Fibroblast of mammary gland (primary cell): Measurements from ENCODE around the gene CACNA1H.

Source experiments
- DNase-seq: peaks from one replicate; pipeline ENCODE4 v3.0.0-alpha.2; 2010; ENCODE audit warnings: low read depth
- H3K4me3 ChIP-seq: 2 replicates; pipeline ENCODE4 v1.5.1; 2011; ENCODE audit warnings: low read depth, mild to moderate bottlenecking, low read length, moderate library complexity; ENCODE audit not compliant: control insufficient read depth
- TF ChIP-seq, protein P1 (sequence below): conservative IDR thresholded peaks from 2 replicates; pipeline ENCODE4 v1.5.1; 2011; ENCODE audit warnings: low read depth, low read length, inconsistent platforms; ENCODE audit not compliant: control insufficient read depth, insufficient read depth

Gene CACNA1H

GRCh38 chr16:1159973-1160772 is 7.3 kb downstream of the CACNA1H start:
- TF ChIP-seq, protein P1, sequence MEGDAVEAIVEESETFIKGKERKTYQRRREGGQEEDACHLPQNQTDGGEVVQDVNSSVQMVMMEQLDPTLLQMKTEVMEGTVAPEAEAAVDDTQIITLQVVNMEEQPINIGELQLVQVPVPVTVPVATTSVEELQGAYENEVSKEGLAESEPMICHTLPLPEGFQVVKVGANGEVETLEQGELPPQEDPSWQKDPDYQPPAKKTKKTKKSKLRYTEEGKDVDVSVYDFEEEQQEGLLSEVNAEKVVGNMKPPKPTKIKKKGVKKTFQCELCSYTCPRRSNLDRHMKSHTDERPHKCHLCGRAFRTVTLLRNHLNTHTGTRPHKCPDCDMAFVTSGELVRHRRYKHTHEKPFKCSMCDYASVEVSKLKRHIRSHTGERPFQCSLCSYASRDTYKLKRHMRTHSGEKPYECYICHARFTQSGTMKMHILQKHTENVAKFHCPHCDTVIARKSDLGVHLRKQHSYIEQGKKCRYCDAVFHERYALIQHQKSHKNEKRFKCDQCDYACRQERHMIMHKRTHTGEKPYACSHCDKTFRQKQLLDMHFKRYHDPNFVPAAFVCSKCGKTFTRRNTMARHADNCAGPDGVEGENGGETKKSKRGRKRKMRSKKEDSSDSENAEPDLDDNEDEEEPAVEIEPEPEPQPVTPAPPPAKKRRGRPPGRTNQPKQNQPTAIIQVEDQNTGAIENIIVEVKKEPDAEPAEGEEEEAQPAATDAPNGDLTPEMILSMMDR = no peak
- H3K4me3 ChIP-seq = no peak overlapping the region
- no peak for DNase-seq

- TF ChIP-seq, protein P1 = no peak
- no peak for DNase-seq
- no peak overlapping the region for H3K4me3 ChIP-seq
Measured at GRCh38 chr16:1160773-1161348, 8.0 kb downstream of the CACNA1H start.

GRCh38 chr16:1162701-1163566 is 10.0 kb downstream of the CACNA1H start:
- no peak for DNase-seq
- no peak overlapping the region for H3K4me3 ChIP-seq
- TF ChIP-seq, protein P1 = no peak

DNA sequence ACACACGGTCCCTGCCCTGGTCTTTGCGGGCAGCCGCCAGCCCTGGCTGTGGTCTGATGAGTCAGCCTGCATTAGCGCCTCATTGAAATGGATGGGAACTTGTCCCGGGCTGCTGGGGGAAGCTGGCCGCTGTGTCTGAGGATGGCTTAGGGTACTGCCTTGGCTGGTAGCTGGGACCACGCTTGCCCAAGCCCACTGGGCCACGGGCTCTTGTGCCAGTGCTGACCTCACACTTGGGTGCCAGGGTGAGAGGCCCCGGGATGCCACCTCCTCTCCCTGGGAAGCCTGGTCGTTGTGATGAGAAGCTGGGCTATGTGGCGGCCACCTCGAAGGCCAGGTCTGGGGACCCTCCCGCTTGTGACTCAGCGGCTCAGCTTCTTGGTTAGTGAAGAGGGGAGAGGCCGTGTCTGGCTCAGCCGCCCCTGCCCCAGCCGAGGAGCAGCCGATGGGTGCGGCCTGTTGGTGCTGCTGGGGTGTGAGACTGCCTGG is 10.7 kb downstream of the CACNA1H start:
- TF ChIP-seq, protein P1 = no peak
- peak; percentile 4 for DNase-seq

DNA sequence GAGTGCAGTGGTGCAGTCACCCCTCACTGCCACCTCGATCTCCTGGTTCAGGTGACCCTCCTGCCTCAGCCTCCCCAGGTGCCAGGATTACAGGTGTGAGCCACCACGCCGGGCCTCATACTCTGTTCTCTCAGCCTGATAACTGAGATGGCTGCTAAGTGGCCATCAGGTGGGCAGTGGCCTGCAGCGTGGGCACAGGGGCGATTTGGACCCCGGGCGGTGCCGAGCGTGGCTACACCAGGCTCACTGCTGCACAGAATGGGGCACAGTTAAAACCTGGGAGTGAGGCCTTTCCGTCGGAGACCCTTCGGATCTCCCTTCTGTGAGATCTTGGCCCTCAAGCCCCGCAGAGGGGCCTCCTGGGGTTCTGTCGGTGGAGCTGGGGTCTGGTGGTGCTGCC is 11.5 kb downstream of the CACNA1H start:
- TF ChIP-seq, protein P1 = no peak
- no peak for DNase-seq
- no peak overlapping the region for H3K4me3 ChIP-seq

More for the DNA sequence above, 10.7 kb downstream of the CACNA1H start:
- H3K4me3 ChIP-seq = no peak overlapping the region

DNA sequence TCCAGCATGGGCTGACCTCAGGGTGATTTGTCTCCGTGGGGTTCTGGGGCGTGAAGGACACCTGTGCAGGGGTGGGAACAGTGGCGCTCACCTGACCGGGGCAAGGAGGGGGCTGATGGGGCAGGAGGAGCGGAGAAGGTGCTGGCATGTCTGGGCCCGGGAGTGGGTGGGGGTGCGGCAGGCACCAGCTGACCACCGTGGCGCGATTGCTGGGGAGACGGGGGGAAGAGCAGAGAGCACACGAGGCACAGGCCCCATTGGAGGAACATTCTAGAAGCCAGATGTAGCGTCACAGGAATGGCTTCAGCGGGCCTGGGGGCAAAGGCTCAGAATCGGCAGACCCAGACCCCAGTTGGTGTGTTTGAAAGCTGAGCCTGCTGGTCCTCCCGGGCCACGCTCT is 12.1 kb downstream of the CACNA1H start:
- H3K4me3 ChIP-seq = no peak overlapping the region
- DNase-seq = no peak
- TF ChIP-seq, protein P1 = no peak
